H1 (cell line): ENCODE data around the gene PHLPP1. TPM values are rescaled to one million over a fixed set of nuclear protein-coding genes. Genes with fewer than 3 reads are reported as not detected.

ENCODE experiments used
- CTCF ChIA-PET: fragments of 300-600 bp; sonication (Branson Sonifier 250); formaldehyde crosslinking; loops from one replicate; lab custom pipeline; 2021; ENCODE audit not compliant: partially characterized antibody; lab: Charles Lee
- POLR2A ChIA-PET: fragments of 300-600 bp; sonication (Branson Sonifier 250); formaldehyde crosslinking; loops from one replicate; lab custom pipeline; 2021; ENCODE audit warnings: inconsistent platforms; ENCODE audit not compliant: partially characterized antibody; lab: Charles Lee
- DNase-seq, 2 experiments: peaks; one replicate each; pipeline versions ENCODE4 v3.0.0 to v3.0.0-alpha.2; 2010 to 2022; ENCODE audit warnings: low spot score in 2 of 2, low read depth in 1 of 2, mixed read lengths in 1 of 2
- FAIRE-seq: peaks from 2 replicates; lab custom pipeline; 2011; peaks lifted over from hg19 to GRCh38; lab: Jason Lieb, UNC
- H2AFZ ChIP-seq: 2 replicates; pipeline ENCODE4 v1.8.1; 2012; ENCODE audit warnings: low read length, inconsistent platforms
- H2AK5ac ChIP-seq: 2 replicates; pipeline ENCODE4 v1.6.1; 2013; ENCODE audit warnings: low read depth, low read length
- H2BK120ac ChIP-seq: replicated peaks from 2 replicates; pipeline ENCODE3; 2013; ENCODE audit warnings: low read depth, low read length, inconsistent platforms
- H2BK12ac ChIP-seq: 2 replicates; pipeline ENCODE4 v1.6.1; 2013; ENCODE audit warnings: low read depth, low read length
- H2BK15ac ChIP-seq: 2 replicates; pipeline ENCODE4 v1.6.1; 2013; ENCODE audit warnings: low read length
- H2BK20ac ChIP-seq: 2 replicates; pipeline ENCODE4 v1.6.1; 2013; ENCODE audit warnings: low read length
- H2BK5ac ChIP-seq: 2 replicates; pipeline ENCODE4 v1.6.1; 2013; ENCODE audit warnings: low read depth, low read length
- H3K14ac ChIP-seq: 2 replicates; pipeline ENCODE4 v1.6.1; 2013; ENCODE audit warnings: inconsistent platforms; ENCODE audit not compliant: insufficient read length
- H3K18ac ChIP-seq: 2 replicates; pipeline ENCODE4 v1.6.1; 2013; ENCODE audit warnings: low read length; ENCODE audit errors: extremely low read depth
- H3K23ac ChIP-seq: 2 replicates; pipeline ENCODE4 v1.6.1; 2013; ENCODE audit warnings: inconsistent platforms; ENCODE audit not compliant: insufficient read length
- H3K23me2 ChIP-seq: 2 replicates; pipeline ENCODE4 v1.6.1; 2013; ENCODE audit warnings: low read depth, low read length
- H3K27ac ChIP-seq: 2 replicates; pipeline ENCODE4 v1.6.1; 2011; ENCODE audit warnings: low read depth, low read length, inconsistent platforms
- H3K27me3 ChIP-seq, 4 experiments: replicated peaks in 1 of 4; 1 replicate in 1 of 4; 2 replicates in 3 of 4; pipeline versions ENCODE4 v1.6.1 to v1.8.1; 2011 to 2013; ENCODE audit warnings: low read length in 3 of 4, mild to moderate bottlenecking in 3 of 4, inconsistent platforms in 2 of 4, mixed read lengths in 2 of 4, moderate library complexity in 1 of 4; ENCODE audit not compliant: control insufficient read depth in 3 of 4, insufficient read depth in 3 of 4; ENCODE audit errors: extremely low read depth in 1 of 4
- H3K36me3 ChIP-seq, 4 experiments: 2 replicates each; pipeline versions ENCODE4 v1.6.1 to v1.8.1; 2011 to 2013; ENCODE audit warnings: mild to moderate bottlenecking in 4 of 4, low read length in 3 of 4, moderate library complexity in 2 of 4, control low read depth in 1 of 4, inconsistent platforms in 1 of 4; ENCODE audit not compliant: insufficient read depth in 4 of 4, control insufficient read depth in 2 of 4
- H3K4ac ChIP-seq: replicated peaks from 2 replicates; pipeline ENCODE3; 2013; ENCODE audit warnings: low read length, low read depth, mixed read lengths, inconsistent platforms; ENCODE audit not compliant: insufficient read length
- H3K4me1 ChIP-seq, 4 experiments: replicated peaks in 1 of 4; 1 replicate in 1 of 4; 2 replicates in 3 of 4; pipeline versions ENCODE4 v1.6.1 to v1.8.1; 2011 to 2013; ENCODE audit warnings: low read length in 3 of 4, inconsistent platforms in 2 of 4, mixed read lengths in 1 of 4; ENCODE audit not compliant: insufficient read depth in 4 of 4, control insufficient read depth in 3 of 4
- H3K4me2 ChIP-seq, 2 experiments: 2 replicates each; pipeline versions ENCODE4 v1.6.1 to v1.8.1; 2011 to 2013; ENCODE audit warnings: low read depth in 2 of 2, low read length in 2 of 2, control low read depth in 1 of 2, inconsistent platforms in 1 of 2, mild to moderate bottlenecking in 1 of 2; ENCODE audit not compliant: insufficient read depth in 1 of 2
- H3K4me3 ChIP-seq, 4 experiments: fragments of 200-600, 300-600 bp in 1 of 4; sonication (generic), shearing (Covaris generic), sonication (Bioruptor Twin) in 1 of 4; 2 replicates each; pipeline versions ENCODE4 v1.5.1 to v1.8.1; 2011 to 2016; ENCODE audit warnings: low read length in 4 of 4, low read depth in 3 of 4, control low read depth in 2 of 4, inconsistent platforms in 2 of 4, mild to moderate bottlenecking in 2 of 4, mixed read lengths in 1 of 4, moderate library complexity in 1 of 4; ENCODE audit not compliant: insufficient read depth in 2 of 4; ENCODE audit errors: extremely low read depth in 1 of 4
- H3K56ac ChIP-seq: replicated peaks from 2 replicates; pipeline ENCODE3; 2013; ENCODE audit warnings: low read depth, mild to moderate bottlenecking, mixed read lengths, low read length, inconsistent platforms; ENCODE audit not compliant: insufficient read length
- H3K79me1 ChIP-seq: 2 replicates; pipeline ENCODE4 v1.6.1; 2013; ENCODE audit warnings: low read depth, low read length, control low read depth
- H3K79me2 ChIP-seq, 2 experiments: 2 replicates each; pipeline versions ENCODE4 v1.6.1 to v1.8.1; 2012 to 2013; ENCODE audit warnings: low read length in 2 of 2, mild to moderate bottlenecking in 2 of 2, inconsistent platforms in 1 of 2; ENCODE audit not compliant: insufficient read depth in 2 of 2, control insufficient read depth in 1 of 2
- H3K9ac ChIP-seq, 4 experiments: replicated peaks in 1 of 4; 1 replicate in 1 of 4; 2 replicates in 3 of 4; pipeline versions ENCODE4 v1.6.1 to v1.8.1; 2011 to 2013; ENCODE audit warnings: low read depth in 3 of 4, low read length in 3 of 4, control low read depth in 2 of 4, mild to moderate bottlenecking in 2 of 4, moderate library complexity in 2 of 4, inconsistent platforms in 1 of 4; ENCODE audit errors: extremely low read depth in 1 of 4
- H3K9me3 ChIP-seq, 2 experiments: 2 replicates each; pipeline versions ENCODE4 v1.6.1 to v1.8.1; 2012 to 2013; ENCODE audit warnings: mild to moderate bottlenecking in 2 of 2, moderate library complexity in 2 of 2, control low read depth in 1 of 2, inconsistent platforms in 1 of 2, low read depth in 1 of 2, low read length in 1 of 2, mixed read lengths in 1 of 2; ENCODE audit not compliant: insufficient read depth in 2 of 2
- H4K20me1 ChIP-seq, 2 experiments: replicated peaks in 1 of 2; 2 replicates each; pipeline versions ENCODE3 to v1.8.1; 2011 to 2013; ENCODE audit warnings: inconsistent platforms in 2 of 2, low read length in 2 of 2, mild to moderate bottlenecking in 1 of 2; ENCODE audit not compliant: insufficient read depth in 2 of 2, control insufficient read depth in 1 of 2
- H4K5ac ChIP-seq: 2 replicates; pipeline ENCODE4 v1.6.1; 2013; ENCODE audit warnings: low read length, low read depth, mixed read lengths, inconsistent platforms; ENCODE audit not compliant: insufficient read length
- H4K8ac ChIP-seq: 2 replicates; pipeline ENCODE4 v1.8.0; 2013; ENCODE audit warnings: mild to moderate bottlenecking, moderate library complexity, low read length, inconsistent platforms; ENCODE audit not compliant: insufficient read depth; ENCODE audit errors: extremely low read depth
- H4K91ac ChIP-seq: replicated peaks from 2 replicates; pipeline ENCODE3; 2013; ENCODE audit warnings: low read length, mixed read lengths, inconsistent platforms; ENCODE audit not compliant: insufficient read length
- CREB1 ChIP-seq: IDR thresholded peaks from 2 replicates; pipeline ENCODE4 v1.6.1; 2012; ENCODE audit warnings: inconsistent platforms
- GABPA ChIP-seq: IDR thresholded peaks from 2 replicates; pipeline ENCODE4 v1.6.1; 2011; ENCODE audit warnings: mild to moderate bottlenecking, low read length, moderate library complexity, borderline replicate concordance; ENCODE audit not compliant: insufficient read depth
- HDAC6 ChIP-seq: IDR thresholded peaks from one replicate; pipeline ENCODE4 v1.7.1; 2012; ENCODE audit warnings: low read depth, mild to moderate bottlenecking, inconsistent platforms, low read length, moderate library complexity
- JUN ChIP-seq: IDR thresholded peaks from 2 replicates; pipeline ENCODE4 v1.6.1; 2011; ENCODE audit warnings: low read depth, mild to moderate bottlenecking, improper control_type of control experiment, low read length
- WGBS, 2 experiments: shearing (Covaris generic) in 1 of 2; methylation state at CpG; one replicate each; pipeline versions ENCODE4 v1.1.6 to v1.1.7; 2013 to 2015; ENCODE audit warnings: low lambda C conversion rate in 2 of 2, mixed read lengths in 2 of 2, inconsistent platforms in 1 of 2, low coverage in 1 of 2, missing lambda C conversion rate in 1 of 2; ENCODE audit not compliant: insufficient replicate concordance in 2 of 2, insufficient coverage in 1 of 2, insufficient read length in 1 of 2; ENCODE audit errors: extremely low coverage in 1 of 2, missing lambda C conversion rate in 1 of 2; 5-methylcytosine and 5-hydroxymethylcytosine counted together
- polyA plus RNA-seq, 7 experiments: library from polyadenylated mRNA; depleted of rRNA in 3 of 7; stranded (reverse) in 5 of 7; unstranded in 2 of 7; fragments of >200 nt in 5 of 7; fragments of 200-250 nt in 2 of 7; gene quantifications; 1 replicate in 5 of 7; 2 replicates in 1 of 7; 4 replicates in 1 of 7; pipeline versions ENCODE4 v1.2.1 to v1.2.3, GENCODE V29; 2011 to 2013; ENCODE audit warnings: missing spikeins in 2 of 7, mixed read lengths in 2 of 7
- total RNA-seq: library from RNA; stranded (reverse); fragmentation: NEBNext Ultra II Directional; extraction: Animal tissue kit (Norgen Biotek cat#: 25700); gene quantifications from 2 replicates; pipeline ENCODE4 v1.2.1, GENCODE V29; 2021

PHLPP1 gene
- total and polyA plus RNA-seq, 2 of the 8 experiments (the other 6 are each of a cell fraction or from before 2014, with no cell fraction given): 28.0 to 66.3 TPM

DNA sequence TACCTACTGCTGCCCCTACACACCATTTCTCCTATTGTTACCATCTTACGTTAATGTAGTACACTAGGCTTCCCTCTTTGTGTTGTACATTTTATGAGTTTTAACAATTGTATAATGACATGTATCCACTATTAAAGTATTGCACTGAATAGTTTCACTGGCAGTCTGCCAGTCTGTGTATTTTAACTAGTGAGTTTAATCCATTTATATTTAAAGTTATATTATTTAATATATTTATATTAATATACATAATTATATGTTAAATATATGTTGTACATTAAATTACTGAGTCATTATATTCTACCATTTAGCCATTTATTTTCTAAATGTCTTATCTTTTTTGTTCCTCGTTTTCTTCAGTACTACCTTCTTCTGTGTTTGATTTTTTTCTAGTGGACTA lies 44.8 kb upstream of the PHLPP1 start:
- Histone ChIP-seq H3K14ac (no peak overlapping the region), H3K4me1 (no peaks in the 10 kb centered on the region), H3K27me3 (no peaks in the 10 kb centered on the region), H3K9me3 (no peaks in the 10 kb centered on the region), H3K9ac (no peak overlapping the region), H3K23me2 (no peaks in the 10 kb centered on the region), H4K91ac (no peak overlapping the region), H2BK120ac (no peak overlapping the region), H3K4me2 (no peak overlapping the region)
- TF ChIP-seq JUN (no peak), HDAC6 (no peak), CREB1 (no peak), GABPA (no peak)
- TF ChIP-seq, all 59 proteins: peak for 0
- H2BK12ac ChIP-seq: no peak overlapping the region
- no peak overlapping the region for H4K5ac ChIP-seq
- H2BK20ac ChIP-seq: no peak overlapping the region
- DNase-seq: no peak
- no peak overlapping the region for H3K56ac ChIP-seq
- H3K79me2 ChIP-seq: no peaks in the 10 kb centered on the region
- H4K8ac ChIP-seq: no peak overlapping the region
- H2BK5ac ChIP-seq: no peak overlapping the region
- no peak overlapping the region for H2AK5ac ChIP-seq
- ChIA-PET CTCF (interaction anchor here (0.6 kb wide), 1 partner anchor 653 kb away, joined by 4 read pairs; no protein-coding TSS in a partner anchor), POLR2A (interaction anchor here (1.3 kb wide), 1 partner anchor 8 kb away, joined by 4 read pairs; no protein-coding TSS in a partner anchor)
- no peaks in the 10 kb centered on the region for H3K36me3 ChIP-seq
- no peaks in the 10 kb centered on the region for H4K20me1 ChIP-seq
- H3K18ac ChIP-seq: no peak overlapping the region
- no peak overlapping the region for H3K23ac ChIP-seq
- H3K4ac ChIP-seq: no peak overlapping the region
- no peak overlapping the region for H2AFZ ChIP-seq
- no peak overlapping the region for H3K27ac ChIP-seq
- WGBS, 2 experiments: 86% methylated on average over 2 of the region's 2 CpGs; no CpG with 5 or more reads in 1 of the 2 experiments
- H3K79me1 ChIP-seq: no peaks in the 10 kb centered on the region
- no peak overlapping the region for H2BK15ac ChIP-seq
- H3K4me3 ChIP-seq: no peak overlapping the region
- FAIRE-seq: no peak
